Mammary epithelial cell (primary cell): ENCODE results near the gene SBK1.

Experiments used
- CTCF ChIP-seq, 2 donors: IDR thresholded peaks in 1 of 2; conservative IDR thresholded peaks in 1 of 2; 2 replicates each; pipeline ENCODE4 v1.5.1; 2011 to 2012; ENCODE audit warnings: inconsistent platforms in 2 of 2, low read length in 2 of 2, mild to moderate bottlenecking in 2 of 2, control low read depth in 1 of 2, low read depth in 1 of 2; ENCODE audit not compliant: insufficient read depth in 1 of 2; ENCODE audit errors: extremely low read depth in 1 of 2
- EZH2 ChIP-seq: IDR thresholded peaks from 2 replicates; pipeline ENCODE4 v1.6.1; 2012; ENCODE audit warnings: low read length, inconsistent platforms, borderline replicate concordance

- TF ChIP-seq EZH2: no peak
- no peak for TF ChIP-seq CTCF (conservative IDR thresholded peaks at IDR 0.05 in 1 of 2, IDR thresholded peaks at IDR 0.05 in 1 of 2; ENCODE audit: extremely low read depth in 1 of 2, insufficient read depth in 1 of 2, low read depth in 1 of 2, low read length in 2 of 2)
Measured at GRCh38 chr16:28311913-28312312, 19.6 kb downstream of the SBK1 start.
